Muscle of back (tissue), 10 donors: ENCODE data around the gene MT1X. TPM values are rescaled to one million over a fixed set of nuclear protein-coding genes. Genes with fewer than 3 reads are reported as not detected.

Source experiments
- polyA plus RNA-seq, 10 donors: library from polyadenylated mRNA; unstranded; fragments of 120-200 nt; gene quantifications; one replicate each; pipeline ENCODE4 v1.2.1, GENCODE V29; 2013; ENCODE audit not compliant: insufficient read length in 10 of 10

Gene MT1X
- polyA plus RNA-seq, 10 donors, result 7.2 to 20.2 (median 12.2) TPM

Other genes with a start within 250 kb of the MT1X start
- gene NUDT21, start 231.1 kb upstream of the MT1X start, polyA plus RNA-seq, result 10 to 100 TPM; 53.0 to 78.6 (median 69.8) TPM
- gene OGFOD1, start 230.9 kb upstream of the MT1X start, polyA plus RNA-seq, result 10 to 100 TPM; 33.7 to 43.7 (median 39.5) TPM
- gene BBS2, start 162.4 kb upstream of the MT1X start, polyA plus RNA-seq, result 10 to 100 TPM; 32.8 to 60.2 (median 52.8) TPM
- not detected for gene MT4, start 117.4 kb upstream of the MT1X start, polyA plus RNA-seq
- gene MT3, start 92.9 kb upstream of the MT1X start, polyA plus RNA-seq, result 10 to 100 TPM in 7 of 10 donors, 1 to 10 TPM in 3; 2.6 to 31.5 (median 19.6) TPM
- 10 to 100 TPM; 12.1 to 36.7 (median 25.6) TPM for gene MT2A, start 73.9 kb upstream of the MT1X start, polyA plus RNA-seq
- 10 to 100 TPM; 10.5 to 27.6 (median 20.4) TPM for gene MT1E, start 56.7 kb upstream of the MT1X start, polyA plus RNA-seq
- 1 to 10 TPM in 4 of 10 donors, under 1 TPM in 6; 0.47 to 2.1 (median 0.89) TPM for gene MT1M, start 49.8 kb upstream of the MT1X start, polyA plus RNA-seq
- gene MT1A, start 43.8 kb upstream of the MT1X start, polyA plus RNA-seq, result under 1 TPM in 1 of 10 donors, not detected in 9; 0.63 TPM
- gene MT1B, start 30.6 kb upstream of the MT1X start, polyA plus RNA-seq, result under 1 TPM in 2 of 10 donors, not detected in 8; 0.38 to 0.46 TPM
- 1 to 10 TPM in 8 of 10 donors, under 1 TPM in 2; 0.84 to 2.4 (median 1.5) TPM for gene MT1F, start 24.5 kb upstream of the MT1X start, polyA plus RNA-seq
- 1 to 10 TPM in 4 of 10 donors, under 1 TPM in 3, not detected in 3; 0.62 to 3.6 (median 1.0) TPM for gene MT1G, start 14.4 kb upstream of the MT1X start, polyA plus RNA-seq
- gene MT1H, start 12.7 kb upstream of the MT1X start, polyA plus RNA-seq, result 1 to 10 TPM in 1 of 10 donors, under 1 TPM in 1, not detected in 8; 0.81 to 1.2 TPM
- 10 to 100 TPM; 36.8 to 52.1 (median 45.5) TPM for gene NUP93, start 47.7 kb downstream of the MT1X start, polyA plus RNA-seq
- gene SLC12A3, start 182.7 kb downstream of the MT1X start, polyA plus RNA-seq, result under 1 TPM in 3 of 10 donors, not detected in 7; 0.05 to 0.11 (median 0.10) TPM
- gene HERPUD1, start 249.7 kb downstream of the MT1X start, polyA plus RNA-seq, result 10 to 100 TPM; 62.5 to 98.4 (median 72.7) TPM